ENCODE measurements around the gene CSF3. TPM values are rescaled to one million over a fixed set of nuclear protein-coding genes. Genes with fewer than 3 reads are reported as not detected.
"Not testable (repeated sequence)": the region's sequence is repeated elsewhere in the genome, so short reads cannot be mapped to it uniquely, and the experiment has no call there.

The CSF3 gene
- total RNA-seq, 1 experiment from 2014 or later: not detected

GRCh38 chr17:40004712-40005111, 10.5 kb upstream of the CSF3 start:
- H3K9me3 ChIP-seq (ENCODE audit: insufficient read depth, low read depth): no peaks in the 10 kb centered on the region
- H3K4me2 ChIP-seq: no peak overlapping the region
- H3K9me2 ChIP-seq (ENCODE audit: insufficient read depth): no peaks in the 10 kb centered on the region
- no peaks in the 10 kb centered on the region for H3F3A ChIP-seq (ENCODE audit: insufficient read depth, low read depth)
- no peak for DNase-seq
- ChIA-PET POLR2A (ENCODE audit: unreplicated experiment) (no interaction called here), CTCF (no interaction called here)
- H3K79me2 ChIP-seq (ENCODE audit: low read depth): no peaks in the 10 kb centered on the region
- no peaks in the 10 kb centered on the region for H4K20me1 ChIP-seq (ENCODE audit: insufficient read depth)
- no peaks in the 10 kb centered on the region for H3K27me3 ChIP-seq (ENCODE audit: insufficient read depth, low read depth)
- H3K4me3 ChIP-seq: no peak overlapping the region
- no peaks in the 10 kb centered on the region for H3K4me1 ChIP-seq (replicated peaks; ENCODE audit: insufficient read depth)
- H3K27ac ChIP-seq: no peak overlapping the region
- H2AFZ ChIP-seq: no peak overlapping the region
- no TSS peak for BruUV-seq (replicated peaks)
- no peak for TF ChIP-seq CTCF (conservative IDR thresholded peaks at IDR 0.05)
- no peak for TF ChIP-seq EZH2 (IDR thresholded peaks at IDR 0.05; ENCODE audit: low read depth)
- intact Hi-C loops (cut with micrococcal nuclease; ENCODE audit: unreplicated experiment): no loop called here
- no peaks in the 10 kb centered on the region for H3K36me3 ChIP-seq (ENCODE audit: low read depth)

GRCh38 chr17:40005520-40005919, 9.7 kb upstream of the CSF3 start:
- Histone ChIP-seq H4K20me1 (ENCODE audit: insufficient read depth) (no peaks in the 10 kb centered on the region), H3K27me3 (ENCODE audit: insufficient read depth, low read depth) (no peaks in the 10 kb centered on the region), H3K36me3 (ENCODE audit: low read depth) (no peaks in the 10 kb centered on the region), H3K9me3 (ENCODE audit: insufficient read depth, low read depth) (no peaks in the 10 kb centered on the region), H3K9me2 (ENCODE audit: insufficient read depth) (no peaks in the 10 kb centered on the region), H2AFZ (no peak overlapping the region), H3K4me2 (no peak overlapping the region), H3K4me1 (replicated peaks; ENCODE audit: insufficient read depth) (peaks cover 5% of the 10 kb centered on the region), H3K4me3 (no peak overlapping the region), H3F3A (ENCODE audit: insufficient read depth, low read depth) (peaks cover 6% of the 10 kb centered on the region; the same call in 1 of the 2 replicates), H3K79me2 (ENCODE audit: low read depth) (no peaks in the 10 kb centered on the region), H3K27ac (no peak overlapping the region)
- no peak for DNase-seq
- TF ChIP-seq EZH2 (IDR thresholded peaks at IDR 0.05; ENCODE audit: low read depth) (no peak), CTCF (conservative IDR thresholded peaks at IDR 0.05) (no peak)
- BruUV-seq (replicated peaks): no TSS peak
- CTCF ChIA-PET: no interaction called here
- POLR2A ChIA-PET (ENCODE audit: unreplicated experiment): no interaction called here
- intact Hi-C loops (cut with micrococcal nuclease; ENCODE audit: unreplicated experiment): no loop called here

GRCh38 chr17:40010946-40011500, 4.2 kb upstream of the CSF3 start:
- H3K27me3 ChIP-seq (ENCODE audit: insufficient read depth, low read depth); H3K9me3 ChIP-seq (ENCODE audit: insufficient read depth, low read depth); H3K9me2 ChIP-seq (ENCODE audit: insufficient read depth); H2AFZ ChIP-seq; H3K36me3 ChIP-seq (ENCODE audit: low read depth); H4K20me1 ChIP-seq (ENCODE audit: insufficient read depth); H3K4me2 ChIP-seq; H3F3A ChIP-seq (ENCODE audit: insufficient read depth, low read depth); H3K4me3 ChIP-seq; H3K79me2 ChIP-seq (ENCODE audit: low read depth); BruUV-seq (replicated peaks); POLR2A ChIA-PET (ENCODE audit: unreplicated experiment); intact Hi-C loops (cut with micrococcal nuclease; ENCODE audit: unreplicated experiment); DNase-seq; H3K27ac ChIP-seq: not testable (repeated sequence)
- H3K4me1 ChIP-seq (replicated peaks; ENCODE audit: insufficient read depth): peaks cover 14% of the 10 kb centered on the region
- CTCF ChIA-PET: interaction anchor here (1.2 kb wide), 1 partner anchor 15 kb away, joined by 3 read pairs; no protein-coding TSS in a partner anchor

- H3K27me3 ChIP-seq (ENCODE audit: insufficient read depth, low read depth); H3K27ac ChIP-seq; H2AFZ ChIP-seq; H3K9me3 ChIP-seq (ENCODE audit: insufficient read depth, low read depth); H3K36me3 ChIP-seq (ENCODE audit: low read depth); H3K79me2 ChIP-seq (ENCODE audit: low read depth); H3F3A ChIP-seq (ENCODE audit: insufficient read depth, low read depth); H4K20me1 ChIP-seq (ENCODE audit: insufficient read depth); H3K4me3 ChIP-seq; DNase-seq; BruUV-seq (replicated peaks); H3K9me2 ChIP-seq (ENCODE audit: insufficient read depth); intact Hi-C loops (cut with micrococcal nuclease; ENCODE audit: unreplicated experiment); H3K4me2 ChIP-seq: not testable (repeated sequence)
- POLR2A ChIA-PET (ENCODE audit: unreplicated experiment): interaction anchor here (0.7 kb wide), 1 partner anchor 391 kb away, joined by 4 read pairs; no protein-coding TSS in a partner anchor
- peaks cover 14% of the 10 kb centered on the region for H3K4me1 ChIP-seq (replicated peaks; ENCODE audit: insufficient read depth)
- CTCF ChIA-PET: interaction anchor here (0.6 to 1.2 kb wide), 3 partner anchors 9 to 116 kb away, joined by 3 to 10 read pairs (median 6); no protein-coding TSS in a partner anchor
Observed at GRCh38 chr17:40012017-40012647, 3.1 kb upstream of the CSF3 start.

Data from PC-9 (cell line).